ENCODE results near the gene CMIP.

Gene CMIP

DNA sequence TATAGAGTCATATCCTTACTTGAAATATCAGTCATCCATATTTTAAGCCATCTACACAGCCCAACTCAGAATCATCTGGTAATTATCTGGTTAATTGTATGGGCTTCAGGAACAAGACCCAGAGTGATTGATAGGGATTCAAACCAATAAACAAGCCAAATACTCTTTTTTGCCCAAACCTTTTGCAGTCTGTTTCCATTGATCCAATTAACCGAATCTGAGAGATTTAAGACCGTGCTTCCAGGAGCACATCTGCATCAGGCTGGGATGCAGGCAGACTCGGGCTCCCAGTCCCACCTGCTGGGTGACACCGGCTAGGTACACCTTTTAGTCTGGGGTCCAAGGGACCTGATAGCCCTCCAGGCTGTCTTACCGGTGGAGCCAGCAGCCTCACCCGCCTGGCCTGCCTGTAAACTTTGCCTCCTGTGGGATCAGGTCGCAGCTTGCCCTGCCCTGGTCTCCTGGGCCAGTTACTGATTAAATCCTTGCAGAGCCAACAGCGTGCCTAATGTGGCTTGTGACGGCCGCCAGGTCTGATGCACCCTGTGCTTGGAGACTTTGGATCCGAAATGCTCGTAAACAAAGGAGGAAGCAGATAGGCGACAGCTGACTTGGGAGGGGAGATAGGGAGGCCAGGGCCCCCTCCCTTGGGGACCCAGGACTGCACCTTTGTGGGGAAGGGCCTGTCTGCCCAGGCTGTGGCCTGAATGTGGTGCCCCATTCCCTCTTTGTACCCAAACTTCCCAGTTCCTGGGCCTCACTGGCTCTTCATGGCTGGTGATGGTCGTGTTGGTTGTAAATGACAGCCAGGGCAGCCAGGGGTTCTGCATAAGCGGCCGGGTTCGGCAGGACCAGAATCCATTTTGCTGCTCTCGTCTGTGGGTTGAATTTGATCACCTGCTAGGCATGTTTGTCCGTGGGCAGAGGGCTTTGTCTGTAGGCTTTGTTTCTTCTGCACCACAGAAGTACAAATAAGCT lies 3.8 kb downstream of the CMIP start:
- DNase-seq, result no peak

DNA sequence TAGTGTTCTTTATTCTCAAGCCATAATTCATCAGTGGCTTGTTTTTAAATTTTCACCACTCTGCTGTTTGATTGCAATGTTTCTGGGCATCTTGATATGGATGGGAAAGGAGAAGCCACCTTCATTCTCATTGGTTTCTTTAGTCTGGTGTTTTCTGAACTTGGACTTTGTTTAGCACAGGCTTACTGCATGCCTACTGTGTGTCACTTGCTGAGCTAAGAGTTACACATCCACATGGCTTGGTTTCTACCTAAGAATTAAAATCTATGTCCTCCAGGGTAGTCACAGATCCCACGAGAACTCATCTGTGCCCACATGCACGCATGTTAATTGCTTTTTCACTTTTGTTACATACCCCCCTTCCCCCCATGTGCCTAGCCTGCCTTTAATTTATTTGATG lies 4.6 kb downstream of the CMIP start:
- DNase-seq, result no peak

GRCh38 chr16:81449899-81450608 lies 5.4 kb downstream of the CMIP start:
- no peak for DNase-seq

DNA sequence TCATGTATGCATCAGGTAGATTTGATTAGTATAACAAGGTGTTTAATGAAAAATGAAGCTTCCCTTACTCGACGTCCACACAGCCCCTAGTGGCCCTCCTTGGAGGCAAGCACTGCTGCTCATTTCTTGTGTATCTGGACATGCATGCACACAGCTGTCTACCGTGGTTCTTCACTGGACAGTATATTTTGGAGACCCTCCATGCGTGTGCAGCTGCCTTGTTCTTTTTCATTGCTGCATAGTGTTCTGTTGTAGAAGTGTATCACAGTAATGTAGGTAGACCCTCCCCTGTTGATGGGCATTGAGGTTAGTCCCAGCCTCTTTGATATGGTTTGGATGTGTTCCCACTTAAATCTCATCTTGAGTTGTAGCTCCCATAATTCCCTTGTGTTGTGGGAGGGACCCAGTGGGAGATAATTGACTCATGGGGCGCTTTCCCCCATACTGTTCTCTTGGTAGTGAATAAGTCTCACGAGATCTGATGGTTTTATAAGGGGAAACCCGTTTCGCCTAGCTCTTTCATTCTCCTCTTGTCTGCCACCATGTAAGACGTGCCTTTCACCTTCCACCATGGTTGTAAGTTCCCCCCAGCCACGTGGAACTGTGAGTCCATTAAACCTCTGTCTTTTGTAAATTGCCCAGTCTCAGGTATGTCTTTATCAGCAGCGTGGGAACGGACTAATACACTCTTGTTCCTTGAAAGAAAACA lies 6.3 kb downstream of the CMIP start:
- no peak for DNase-seq

DNA sequence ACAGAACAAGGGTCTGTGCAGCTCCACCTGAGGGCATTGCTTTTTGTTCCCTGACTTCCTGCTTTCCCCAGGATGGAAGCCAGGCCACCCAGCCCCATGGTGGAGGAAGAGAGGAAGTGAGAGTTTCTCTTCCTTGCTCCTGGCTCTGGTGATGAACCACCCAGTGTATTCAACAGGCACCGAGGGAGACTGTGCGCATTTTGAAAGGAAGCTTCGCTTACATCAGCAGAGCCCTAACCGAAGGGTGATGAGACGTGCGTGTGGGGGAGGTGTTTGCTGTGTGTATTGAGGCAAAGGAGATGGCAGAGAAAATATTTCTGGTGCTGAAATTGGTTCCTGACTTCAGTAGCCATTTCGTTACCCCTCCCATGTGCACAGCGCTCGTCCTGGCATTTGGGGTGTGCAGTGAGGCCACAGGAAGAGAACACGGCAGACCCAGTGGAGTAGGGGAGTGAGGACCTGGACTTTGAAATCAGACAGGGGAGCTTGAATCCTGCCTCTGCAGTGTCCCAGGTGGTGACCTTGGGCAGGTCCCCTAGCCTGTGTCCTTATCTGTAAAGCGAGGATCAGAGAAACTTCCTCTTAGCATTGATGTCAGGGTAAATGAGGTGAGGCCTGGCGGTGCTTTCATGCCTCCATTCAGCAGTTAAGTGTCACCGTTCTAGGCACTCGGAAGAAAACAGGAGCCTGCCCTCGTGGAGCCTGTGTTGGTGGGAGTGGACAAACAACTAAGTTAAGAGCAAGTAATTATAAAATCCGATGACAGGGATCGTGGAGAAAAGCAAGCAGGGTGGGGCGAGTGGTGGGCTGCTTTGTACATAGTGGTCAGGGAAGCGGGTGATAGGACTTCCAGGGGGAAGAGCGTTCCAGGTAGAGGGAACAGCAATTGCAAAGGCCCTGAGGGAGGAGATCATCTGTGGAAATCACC lies 7.4 kb downstream of the CMIP start:
- peak; percentile 58 for DNase-seq

DNA sequence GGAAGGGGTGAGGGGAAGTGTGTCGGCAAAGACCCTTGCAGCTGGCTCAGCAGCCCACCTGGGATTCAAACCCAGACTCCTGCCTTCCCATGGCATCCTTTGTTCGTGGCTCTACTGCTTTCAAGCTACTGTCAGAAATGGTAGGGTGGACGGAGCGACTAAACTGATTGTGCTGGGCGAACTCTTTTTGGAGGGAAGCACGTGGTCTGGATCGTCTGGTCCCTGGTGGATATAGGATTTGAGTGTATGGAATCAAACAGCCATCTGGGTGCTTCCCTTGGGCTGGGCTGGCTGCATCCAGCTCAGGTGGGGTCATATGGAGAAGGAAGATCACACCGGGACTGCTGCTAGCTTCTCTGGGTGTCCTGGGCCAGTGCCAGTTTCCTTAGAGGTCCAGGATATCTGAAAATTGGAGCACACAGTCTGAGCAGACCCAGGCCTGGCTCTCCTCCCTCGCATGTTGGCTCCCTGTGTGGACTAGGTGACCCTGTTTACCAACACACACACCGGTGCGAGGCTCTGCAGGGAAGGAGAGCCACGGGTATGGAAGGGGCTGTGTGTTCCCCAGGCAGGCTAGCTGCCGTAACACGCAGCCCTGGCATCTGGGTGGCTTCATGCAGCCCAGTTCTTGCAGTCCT lies 8.6 kb downstream of the CMIP start:
- no peak for DNase-seq

DNA sequence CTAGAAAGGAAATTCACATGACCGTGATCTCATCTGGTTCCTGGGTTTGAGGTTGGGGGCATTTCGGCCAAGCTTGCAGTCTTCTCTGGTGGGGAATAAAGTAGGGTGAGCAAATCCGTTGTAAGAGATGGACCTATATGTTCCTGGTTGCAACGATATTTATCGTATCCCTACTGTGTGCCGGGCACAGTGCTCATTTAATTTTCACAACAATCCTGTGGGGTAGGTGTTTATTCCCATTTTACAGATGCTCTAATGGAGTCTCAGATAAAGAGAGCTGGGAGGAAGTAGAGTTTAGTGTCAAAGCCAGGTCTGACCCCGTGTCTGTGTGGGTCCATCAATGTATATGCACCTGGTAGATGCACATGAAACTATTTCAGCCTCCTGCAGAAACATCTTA lies 9.4 kb downstream of the CMIP start:
- no peak for DNase-seq

- DNase-seq, result no peak
Observed at GRCh38 chr16:81455006-81455405, 10.4 kb downstream of the CMIP start.

- DNase-seq, result no peak
Observed at GRCh38 chr16:81455720-81456494, 11.3 kb downstream of the CMIP start.

DNA sequence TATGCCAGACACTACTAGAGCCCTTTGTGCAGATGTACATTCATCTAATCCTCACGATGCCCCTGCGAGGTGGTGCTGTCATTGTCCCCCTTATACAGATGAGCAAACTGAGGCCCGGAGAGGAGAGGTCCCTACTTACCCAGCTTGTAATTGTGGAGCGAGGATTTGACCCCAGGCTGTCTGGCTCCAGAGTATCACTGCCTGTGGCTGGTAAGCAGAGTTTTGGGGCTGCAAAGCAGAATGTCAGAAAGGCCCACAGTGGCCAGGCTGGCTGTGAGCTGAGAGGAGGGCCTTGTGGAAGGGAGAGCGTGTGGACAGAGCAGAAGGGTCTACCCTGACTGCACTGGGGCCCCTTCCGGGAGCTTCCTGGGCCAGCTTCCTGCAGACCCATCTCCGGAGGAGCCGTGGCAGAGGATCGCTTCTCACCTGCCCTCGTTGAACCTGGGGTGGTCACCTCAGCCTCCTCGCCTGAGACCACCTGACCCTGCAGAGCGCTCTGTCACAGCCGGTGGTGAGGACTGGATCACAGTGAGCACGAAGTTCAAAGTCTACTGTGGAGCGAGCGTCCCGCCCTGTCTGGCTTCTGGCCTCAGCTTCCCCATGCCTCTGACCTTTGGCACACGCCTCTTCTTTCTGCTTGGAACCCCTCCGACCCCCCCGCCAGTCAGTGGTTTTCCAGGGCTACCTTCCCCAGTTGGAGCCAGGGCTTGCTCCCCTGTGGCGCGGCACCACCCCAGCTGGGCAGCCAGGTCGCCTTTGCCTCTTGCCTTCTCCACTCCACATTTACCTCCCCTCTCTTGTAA lies 12.1 kb downstream of the CMIP start:
- DNase-seq, result no peak

DNA sequence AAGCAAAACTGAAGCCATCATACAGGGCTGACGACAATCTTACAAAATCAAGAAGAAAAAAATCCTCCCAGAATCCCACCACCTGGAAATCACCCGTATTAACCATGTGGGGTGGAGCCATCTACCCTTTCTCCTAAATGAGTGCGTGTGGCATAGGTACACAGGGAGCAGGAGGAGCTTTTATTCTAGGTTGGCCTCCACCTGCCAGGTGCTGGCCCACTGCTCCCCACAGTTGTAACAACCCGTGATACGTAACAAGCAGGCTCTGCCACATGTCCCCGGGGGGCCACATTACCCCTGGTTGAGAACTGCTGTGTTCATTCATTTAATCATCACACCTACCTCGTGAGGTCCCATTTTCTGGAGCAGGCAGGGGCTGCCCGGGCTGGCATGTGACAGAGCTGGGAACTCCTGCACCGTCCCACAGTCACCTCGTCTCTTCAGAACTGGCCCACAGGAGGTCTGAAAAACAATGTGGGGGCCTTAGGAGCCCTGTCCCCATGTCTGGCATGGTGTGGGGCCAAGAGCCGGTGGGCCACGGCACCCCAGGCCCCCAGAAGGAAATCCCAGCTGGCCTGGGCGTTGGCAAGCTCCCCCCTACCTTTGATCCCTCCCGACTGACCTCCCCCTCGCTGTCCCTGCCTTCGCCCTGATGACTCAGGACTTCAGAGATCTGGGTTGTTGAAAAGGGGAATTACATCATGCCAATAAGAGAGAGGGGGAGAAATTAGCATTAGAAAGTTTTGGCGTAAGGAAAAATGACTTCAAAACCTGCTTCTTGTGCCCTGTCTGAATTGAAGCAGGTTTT lies 12.9 kb downstream of the CMIP start:
- DNase-seq, result no peak

DNA sequence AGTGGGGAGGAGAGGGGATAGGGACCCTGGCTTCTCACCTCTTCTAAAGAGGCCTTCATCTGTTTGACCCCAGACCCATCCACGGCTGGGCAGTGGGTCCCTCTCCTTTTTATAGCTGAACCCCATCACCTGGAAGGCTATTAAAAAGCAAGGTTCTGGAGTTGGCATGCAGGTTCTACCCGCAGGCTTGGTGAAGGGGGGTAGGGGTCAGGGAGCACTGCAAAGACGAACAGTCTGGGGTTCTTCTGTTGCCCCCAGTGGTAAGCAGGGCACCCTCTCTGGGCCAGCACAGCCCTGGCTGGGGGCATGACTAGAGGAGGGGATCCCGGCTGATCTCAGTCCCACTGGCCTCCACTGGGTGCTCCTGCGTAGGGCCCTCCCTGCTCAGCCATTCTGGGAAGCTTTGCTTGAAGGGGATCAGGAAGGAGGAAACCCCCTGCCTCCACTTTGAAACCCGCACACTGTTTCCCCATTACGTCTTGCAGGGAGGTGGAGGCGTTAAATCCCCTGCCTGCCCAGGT lies 13.6 kb downstream of the CMIP start:
- DNase-seq, result no peak

- no peak for DNase-seq
Observed at GRCh38 chr16:81458827-81459598, 14.4 kb downstream of the CMIP start.

GRCh38 chr16:81460075-81460474 lies 15.5 kb downstream of the CMIP start:
- DNase-seq, result no peak

- DNase-seq, result no peak
Observed at GRCh38 chr16:81461243-81461642, 16.6 kb downstream of the CMIP start.

GRCh38 chr16:81461766-81462165 lies 17.2 kb downstream of the CMIP start:
- no peak for DNase-seq

GRCh38 chr16:81462683-81463082 lies 18.1 kb downstream of the CMIP start:
- no peak for DNase-seq

GRCh38 chr16:81463296-81463890 lies 18.8 kb downstream of the CMIP start:
- DNase-seq, result no peak
